Activated naive CD4-positive, alpha-beta T cell treated with anti-CD3 and anti-CD28 coated beads for 36 hours (primary cell): ENCODE data around the gene YJEFN3. TPM values are rescaled to one million over a fixed set of nuclear protein-coding genes. Genes with fewer than 3 reads are reported as not detected.
A peak's percentile ranks its signal among the peaks of the same experiment; 100 is the strongest.

ENCODE experiments used
- CTCF ChIA-PET: fragments of 350-600 bp; sonication (Branson Sonifier 250); formaldehyde crosslinking; loops from one replicate; lab custom pipeline; 2021; ENCODE audit warnings: antibody characterized with exemption; lab: Charles Lee
- DNase-seq: peaks from one replicate; pipeline ENCODE4 v3.0.0-alpha.2; 2020
- H3K27ac Mint-ChIP-seq: one replicate; pipeline ENCODE4 v1.8.0; 2021; ENCODE audit warnings: mild to moderate bottlenecking, mixed read lengths
- H3K27me3 Mint-ChIP-seq: one replicate; pipeline ENCODE4 v1.8.0; 2021; ENCODE audit warnings: low read depth, mixed read lengths
- H3K36me3 Mint-ChIP-seq: one replicate; pipeline ENCODE4 v1.8.0; 2021; ENCODE audit warnings: low read depth, mixed read lengths
- H3K4me1 Mint-ChIP-seq: one replicate; pipeline ENCODE4 v1.8.0; 2021; ENCODE audit warnings: low read depth, mixed read lengths
- H3K4me3 Mint-ChIP-seq: one replicate; pipeline ENCODE4 v1.8.0; 2021; ENCODE audit warnings: mild to moderate bottlenecking, moderate library complexity, mixed read lengths
- H3K9me3 Mint-ChIP-seq: one replicate; pipeline ENCODE4 v1.8.0; 2021; ENCODE audit warnings: mixed read lengths
- intact Hi-C: fragments of 100-400 bp; cut with micrococcal nuclease; formaldehyde crosslinking; loops from one replicate; pipeline ENCODE4 v1.15.1; 2023
- total RNA-seq, 2 experiments: library from RNA; stranded (reverse); gene quantifications; one replicate each; pipeline ENCODE4 v1.2.3, GENCODE V29; 2021

Gene YJEFN3
- total RNA-seq, 2 experiments from 2014 or later, result 6.5 to 7.2 TPM

GRCh38 chr19:19515642-19516519 lies 12.8 kb upstream of the YJEFN3 start, which contains the start of gene NDUFA13:
TSS of gene NDUFA13 (plus strand) at chr19:19516225. CDS start at chr19:19516239, 14 bp downstream.
- no peaks in the 10 kb centered on the region for H3K9me3 Mint-ChIP-seq
- peaks cover 21% of the 10 kb centered on the region for H3K36me3 Mint-ChIP-seq
- CTCF ChIA-PET, result interaction anchor here (0.6 to 1.4 kb wide), 3 partner anchors 15 to 36 kb away, joined by 3 to 5 read pairs (median 3); no protein-coding TSS in a partner anchor
- H3K4me3 Mint-ChIP-seq, result peak within 1 kb of the TSS; percentile 86
- intact Hi-C loops, result loop anchor here (1.0 to 5.0 kb wide), 4 partner anchors 27 to 324 kb away; partner anchors contain the start of genes BORCS8, GMIP and RFXANK
- peaks cover 35% of the 10 kb centered on the region for H3K4me1 Mint-ChIP-seq
- no peaks in the 10 kb centered on the region for H3K27me3 Mint-ChIP-seq
- H3K27ac Mint-ChIP-seq, result peak within 1 kb of the TSS; percentile 96
- DNase-seq, result peak; percentile 96

DNA sequence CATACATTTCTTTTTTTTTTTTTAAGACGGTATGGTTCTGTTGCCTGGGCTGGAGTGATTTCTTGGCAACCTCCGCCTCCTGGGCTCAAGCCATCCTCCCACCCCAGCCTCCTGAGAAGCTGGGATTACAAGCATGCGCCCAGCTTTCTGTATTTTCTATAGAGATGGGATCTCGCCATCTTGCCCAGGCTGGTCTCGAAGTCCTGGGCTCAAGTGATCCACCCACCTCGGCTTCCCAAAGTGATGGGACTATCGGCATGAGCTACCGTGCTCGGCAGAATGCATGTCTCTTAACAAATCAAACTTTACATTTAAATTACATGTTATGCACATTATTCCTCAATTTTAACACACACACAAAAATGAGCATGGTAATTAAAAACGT lies 11.5 kb upstream of the YJEFN3 start:
- CTCF ChIA-PET, result interaction anchor here (1.0 to 1.2 kb wide), 2 partner anchors 16 to 70 kb away, joined by 3 to 5 read pairs; no protein-coding TSS in a partner anchor

GRCh38 chr19:19520989-19521388 lies 7.7 kb upstream of the YJEFN3 start:
- CTCF ChIA-PET, result interaction anchor here (0.9 kb wide), 1 partner anchor 11 kb away, joined by 5 read pairs; no protein-coding TSS in a partner anchor
- Mint-ChIP-seq H3K4me1 (peaks cover 48% of the 10 kb centered on the region), H3K27me3 (no peaks in the 10 kb centered on the region), H3K27ac (no peak overlapping the region), H3K4me3 (no peak overlapping the region), H3K9me3 (no peaks in the 10 kb centered on the region), H3K36me3 (peaks cover 21% of the 10 kb centered on the region)
- no peak for DNase-seq
- intact Hi-C loops, result no loop called here

More for the DNA sequence above, 11.5 kb upstream of the YJEFN3 start:
- Mint-ChIP-seq H3K36me3 (peaks cover 25% of the 10 kb centered on the region), H3K4me3 (peak overlapping the region; percentile 86), H3K27me3 (no peaks in the 10 kb centered on the region), H3K9me3 (no peaks in the 10 kb centered on the region), H3K4me1 (peaks cover 45% of the 10 kb centered on the region), H3K27ac (peak overlapping the region; percentile 96)
- no peak for DNase-seq
- intact Hi-C loops, result loop anchor here (5.0 kb wide), 1 partner anchor 125 kb away; the partner anchor contains the start of gene GMIP

- CTCF ChIA-PET, result interaction anchor here (0.8 to 1.2 kb wide), 2 partner anchors 10 to 121 kb away, joined by 3 read pairs; partner anchors contain the start of gene GMIP
- no peaks in the 10 kb centered on the region for H3K27me3 Mint-ChIP-seq
- intact Hi-C loops, result no loop called here
- peaks cover 34% of the 10 kb centered on the region for H3K4me1 Mint-ChIP-seq
- no peak overlapping the region for H3K4me3 Mint-ChIP-seq
- H3K36me3 Mint-ChIP-seq, result peaks cover 18% of the 10 kb centered on the region
- no peaks in the 10 kb centered on the region for H3K9me3 Mint-ChIP-seq
- no peak overlapping the region for H3K27ac Mint-ChIP-seq
- no peak for DNase-seq
These were observed 5.5 kb upstream of the YJEFN3 start for GRCh38 chr19:19523177-19523576.

- CTCF ChIA-PET, result interaction anchor here (0.8 to 1.2 kb wide), 2 partner anchors 9 to 120 kb away, joined by 3 read pairs; partner anchors contain the start of gene GMIP
- Mint-ChIP-seq H3K4me1 (peaks cover 32% of the 10 kb centered on the region), H3K9me3 (no peaks in the 10 kb centered on the region), H3K27me3 (no peaks in the 10 kb centered on the region), H3K36me3 (peaks cover 18% of the 10 kb centered on the region), H3K4me3 (no peak overlapping the region), H3K27ac (no peak overlapping the region)
- DNase-seq, result no peak
- intact Hi-C loops, result no loop called here
These were observed 4.7 kb upstream of the YJEFN3 start for GRCh38 chr19:19524053-19524452.

DNA sequence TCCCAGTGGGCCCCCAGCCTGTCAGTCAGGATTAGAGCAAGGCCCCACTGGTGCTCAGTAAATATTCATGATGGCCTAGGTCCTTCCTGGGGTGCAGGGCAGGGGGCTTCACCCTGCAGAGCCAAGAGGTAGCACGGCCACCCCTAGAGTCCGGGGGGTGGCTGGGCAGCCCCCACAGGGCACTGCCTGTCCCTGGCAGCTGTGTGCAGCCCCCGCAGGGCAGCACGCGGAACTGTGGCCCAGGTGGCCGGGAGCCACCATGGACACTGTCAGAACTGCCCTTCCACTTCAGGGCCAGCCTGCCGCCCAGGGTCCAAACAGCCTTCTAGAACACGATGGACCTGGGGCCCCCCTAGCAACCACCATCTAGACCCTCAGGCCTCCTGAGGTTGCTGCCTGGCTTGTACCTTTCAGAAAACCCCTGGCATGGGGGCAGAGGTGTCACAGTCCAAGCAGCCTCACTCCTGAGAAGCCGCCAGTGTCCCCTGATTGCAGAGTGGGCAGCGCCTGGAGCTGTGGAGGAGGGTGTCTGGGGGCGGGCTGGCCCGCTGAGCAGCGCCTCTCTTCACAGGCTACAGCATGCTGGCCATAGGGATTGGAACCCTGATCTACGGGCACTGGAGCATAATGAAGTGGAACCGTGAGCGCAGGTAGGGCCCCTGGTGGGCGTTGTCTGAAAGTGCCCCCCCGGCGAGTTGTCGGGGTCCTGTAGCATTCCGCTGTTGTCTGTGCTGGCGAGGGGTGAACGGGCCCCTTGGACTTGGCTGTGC lies 2.9 kb upstream of the YJEFN3 start:
- H3K4me3 Mint-ChIP-seq, result no peak overlapping the region
- DNase-seq, result no peak
- CTCF ChIA-PET, result no interaction called here
- peaks cover 18% of the 10 kb centered on the region for H3K4me1 Mint-ChIP-seq
- no peak overlapping the region for H3K27ac Mint-ChIP-seq
- no peaks in the 10 kb centered on the region for H3K27me3 Mint-ChIP-seq
- H3K36me3 Mint-ChIP-seq, result peaks cover 6% of the 10 kb centered on the region
- no peaks in the 10 kb centered on the region for H3K9me3 Mint-ChIP-seq
- intact Hi-C loops, result no loop called here

- intact Hi-C loops, result no loop called here
- CTCF ChIA-PET, result no interaction called here
- H3K4me3 Mint-ChIP-seq, result no peak overlapping the region
- peaks cover 3% of the 10 kb centered on the region for H3K36me3 Mint-ChIP-seq
- H3K9me3 Mint-ChIP-seq, result no peaks in the 10 kb centered on the region
- no peaks in the 10 kb centered on the region for H3K27me3 Mint-ChIP-seq
- DNase-seq, result no peak
- peaks cover 10% of the 10 kb centered on the region for H3K4me1 Mint-ChIP-seq
- H3K27ac Mint-ChIP-seq, result no peak overlapping the region
These were observed 1.9 kb upstream of the YJEFN3 start for GRCh38 chr19:19526581-19527370.

GRCh38 chr19:19527371-19527656 lies 1.4 kb upstream of the YJEFN3 start:
- CTCF ChIA-PET, result no interaction called here
- Mint-ChIP-seq H3K36me3 (peaks cover 5% of the 10 kb centered on the region), H3K27ac (no peak overlapping the region), H3K9me3 (no peaks in the 10 kb centered on the region), H3K4me3 (no peak overlapping the region), H3K4me1 (peaks cover 12% of the 10 kb centered on the region), H3K27me3 (no peaks in the 10 kb centered on the region)
- no peak for DNase-seq
- intact Hi-C loops, result no loop called here

- no peaks in the 10 kb centered on the region for H3K9me3 Mint-ChIP-seq
- intact Hi-C loops, result no loop called here
- CTCF ChIA-PET, result interaction anchor here (5.9 kb wide), 1 partner anchor 117 kb away, joined by 46 read pairs; the partner anchor contains the start of gene GMIP
- no peak overlapping the region for H3K4me3 Mint-ChIP-seq
- H3K27me3 Mint-ChIP-seq, result no peaks in the 10 kb centered on the region
- peaks cover 5% of the 10 kb centered on the region for H3K36me3 Mint-ChIP-seq
- H3K4me1 Mint-ChIP-seq, result peaks cover 9% of the 10 kb centered on the region
- no peak for DNase-seq
- H3K27ac Mint-ChIP-seq, result no peak overlapping the region
These were observed 761 bp upstream of the YJEFN3 start for GRCh38 chr19:19527674-19528625.

DNA sequence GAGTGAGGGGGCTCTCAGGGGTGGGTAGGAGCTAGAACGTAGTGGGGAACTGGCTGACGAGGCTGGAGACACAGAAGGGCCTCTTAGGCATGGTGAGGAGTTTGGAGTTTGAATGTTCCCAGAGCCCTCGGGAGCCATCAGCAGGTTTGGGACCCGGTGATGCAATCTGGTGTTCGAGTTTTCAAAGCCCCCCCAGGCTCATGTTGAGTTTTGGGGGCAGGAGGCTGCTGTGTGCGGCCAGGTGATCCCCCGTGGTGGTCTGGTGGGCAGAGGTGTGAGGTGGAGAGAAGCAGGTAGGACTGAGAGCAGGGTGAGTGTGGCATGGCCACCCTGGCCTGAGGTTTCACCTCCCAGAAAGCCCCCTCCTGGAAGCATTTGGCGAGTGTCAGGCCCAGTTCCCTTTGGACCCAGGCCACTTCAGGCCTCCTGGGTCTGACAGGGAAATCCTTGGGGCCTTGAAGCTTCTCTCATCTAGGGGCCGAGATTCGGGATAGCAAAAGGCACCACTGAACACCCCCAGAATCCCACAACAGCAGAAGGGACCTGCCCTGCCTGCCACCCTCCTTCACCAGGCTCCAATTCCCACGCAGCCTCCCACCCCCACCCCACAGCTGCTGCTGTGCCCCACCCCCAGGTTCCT lies 1.2 kb downstream of the YJEFN3 start:
- H3K27ac Mint-ChIP-seq, result peak overlapping the region; percentile 30
- CTCF ChIA-PET, result interaction anchor here (1.1 to 5.9 kb wide), 5 partner anchors 11 to 132 kb away, joined by 3 to 46 read pairs (median 5); partner anchors contain the start of genes GMIP and NDUFA13
- DNase-seq, result no peak
- peaks cover 5% of the 10 kb centered on the region for H3K36me3 Mint-ChIP-seq
- H3K4me3 Mint-ChIP-seq, result no peak overlapping the region
- H3K27me3 Mint-ChIP-seq, result no peaks in the 10 kb centered on the region
- peaks cover 9% of the 10 kb centered on the region for H3K4me1 Mint-ChIP-seq
- intact Hi-C loops, result loop anchor here (10.0 kb wide), 1 partner anchor 245 kb away; no protein-coding TSS in a partner anchor
- H3K9me3 Mint-ChIP-seq, result no peaks in the 10 kb centered on the region
